Testis (tissue), 2 donors: ENCODE results near the gene SPTLC3.

ENCODE experiments used
- POLR2A ChIP-seq: fragments of 450-650 bp; IDR thresholded peaks from one replicate; pipeline ENCODE4 v1.6.1; 2017; ENCODE audit warnings: antibody characterized with exemption, mild to moderate bottlenecking, moderate library complexity
- TF ChIP-seq, protein P1 (sequence below), 3 experiments: fragments of 450-650 bp in 2 of 3; fragments of 200-600 bp in 1 of 3; sonication (generic) in 1 of 3; IDR thresholded peaks; one replicate each; pipeline ENCODE4 v1.5.1; 2016 to 2019; ENCODE audit warnings: antibody characterized with exemption in 3 of 3, mild to moderate bottlenecking in 2 of 3, moderate library complexity in 1 of 3

DNA sequence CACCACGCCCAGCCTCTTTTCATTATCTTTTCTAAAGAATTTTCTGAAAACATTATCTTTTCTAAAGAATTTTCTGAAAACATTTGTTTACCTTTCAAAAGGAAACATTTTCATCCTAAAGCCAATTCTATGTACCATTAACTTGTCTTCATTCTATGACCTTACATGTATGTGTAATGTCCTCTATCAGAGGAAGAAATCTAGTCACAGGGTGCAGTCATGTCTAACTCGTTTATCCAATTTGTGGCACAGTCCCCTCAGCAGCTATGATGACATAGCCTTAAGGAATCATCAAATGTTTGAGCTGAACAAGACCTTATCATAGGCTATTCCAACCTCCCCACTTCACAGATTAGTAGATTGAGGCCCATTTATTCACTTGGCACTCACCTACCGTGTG is 21.5 kb upstream of the SPTLC3 start:
- TF ChIP-seq POLR2A: no peak
- TF ChIP-seq, protein P1, sequence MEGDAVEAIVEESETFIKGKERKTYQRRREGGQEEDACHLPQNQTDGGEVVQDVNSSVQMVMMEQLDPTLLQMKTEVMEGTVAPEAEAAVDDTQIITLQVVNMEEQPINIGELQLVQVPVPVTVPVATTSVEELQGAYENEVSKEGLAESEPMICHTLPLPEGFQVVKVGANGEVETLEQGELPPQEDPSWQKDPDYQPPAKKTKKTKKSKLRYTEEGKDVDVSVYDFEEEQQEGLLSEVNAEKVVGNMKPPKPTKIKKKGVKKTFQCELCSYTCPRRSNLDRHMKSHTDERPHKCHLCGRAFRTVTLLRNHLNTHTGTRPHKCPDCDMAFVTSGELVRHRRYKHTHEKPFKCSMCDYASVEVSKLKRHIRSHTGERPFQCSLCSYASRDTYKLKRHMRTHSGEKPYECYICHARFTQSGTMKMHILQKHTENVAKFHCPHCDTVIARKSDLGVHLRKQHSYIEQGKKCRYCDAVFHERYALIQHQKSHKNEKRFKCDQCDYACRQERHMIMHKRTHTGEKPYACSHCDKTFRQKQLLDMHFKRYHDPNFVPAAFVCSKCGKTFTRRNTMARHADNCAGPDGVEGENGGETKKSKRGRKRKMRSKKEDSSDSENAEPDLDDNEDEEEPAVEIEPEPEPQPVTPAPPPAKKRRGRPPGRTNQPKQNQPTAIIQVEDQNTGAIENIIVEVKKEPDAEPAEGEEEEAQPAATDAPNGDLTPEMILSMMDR (IDR thresholded peaks at IDR 0.05): no peak
